Measurements from ENCODE around the gene NAA25. TPM values are rescaled to one million over a fixed set of nuclear protein-coding genes. Genes with fewer than 3 reads are reported as not detected.

The NAA25 gene
- total and polyA plus RNA-seq, 2 of the 4 experiments (the other 2 are of a cell fraction), result 10.3 to 25.5 TPM

DNA sequence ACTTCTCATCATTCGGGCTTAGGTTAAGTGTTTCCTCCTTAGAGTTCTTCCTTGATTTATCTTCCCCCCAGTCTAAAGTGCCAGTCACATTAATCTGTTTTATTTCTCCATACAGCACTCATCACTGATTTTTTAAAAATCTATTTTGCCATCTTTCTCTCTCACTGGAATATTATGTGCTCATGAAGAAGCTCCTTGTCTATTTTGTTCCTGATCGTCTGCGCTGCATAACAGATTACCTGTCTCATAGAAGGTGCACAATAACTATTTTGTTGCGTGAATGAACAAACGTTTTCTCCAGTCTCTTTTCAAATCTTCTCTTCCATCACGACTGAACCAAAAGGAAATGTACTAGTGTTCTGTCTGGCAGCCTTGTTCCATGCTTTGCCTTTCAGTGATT, 92.6 kb downstream of the NAA25 start:
- Histone ChIP-seq H2BK20ac (ENCODE audit: low read depth, low read length) (no peak overlapping the region), H3K9me3 (ENCODE audit: control insufficient read depth, insufficient read depth, low read length) (no peaks in the 10 kb centered on the region), H2BK120ac (ENCODE audit: low read depth, low read length) (no peak overlapping the region), H3K23ac (ENCODE audit: low read depth, low read length) (no peak overlapping the region), H3K79me1 (ENCODE audit: low read depth in 1 of 2, low read length in 2 of 2) (peaks cover 43 to 80% of the 10 kb centered on the region in 2 experiments), H4K8ac (ENCODE audit: low read depth in 2 of 2, low read length in 2 of 2) (no peak overlapping the region), H2BK5ac (ENCODE audit: low read depth, low read length, poor library complexity, severe bottlenecking) (no peak overlapping the region), H4K5ac (ENCODE audit: low read depth, low read length) (no peak overlapping the region), H4K91ac (ENCODE audit: insufficient read depth, low read depth, low read length) (no peak overlapping the region), H3K18ac (ENCODE audit: low read depth, low read length) (no peak overlapping the region), H2AFZ (replicated peaks; ENCODE audit: low read length, poor library complexity) (no peak overlapping the region), H3K27me3 (ENCODE audit: control insufficient read depth, insufficient read depth, low read length) (no peaks in the 10 kb centered on the region), H3K36me3 (ENCODE audit: control insufficient read depth, insufficient read depth, low read length) (peaks cover 10% of the 10 kb centered on the region), H3K4ac (ENCODE audit: low read depth, low read length) (no peak overlapping the region), H3K9me1 (ENCODE audit: insufficient read depth, low read length) (peaks cover 31% of the 10 kb centered on the region), H2AK5ac (ENCODE audit: low read depth, low read length) (no peak overlapping the region), H4K20me1 (ENCODE audit: insufficient read depth, low read length) (peaks cover 40% of the 10 kb centered on the region; the same call in 1 of the 2 replicates), H2AK9ac (replicated peaks; ENCODE audit: low read depth, low read length, poor library complexity) (no peak overlapping the region), H3K14ac (replicated peaks; ENCODE audit: low read depth, low read length) (no peak overlapping the region), H3K27ac (ENCODE audit: insufficient read depth, low read length) (no peak overlapping the region), H3K9ac (ENCODE audit: low read depth, low read length) (no peak overlapping the region), H3K56ac (ENCODE audit: extremely low read depth, insufficient read depth, low read length) (no peak overlapping the region), H2BK15ac (ENCODE audit: low read depth, low read length) (no peak overlapping the region), H3K4me3 (ENCODE audit: insufficient read depth, low read depth, low read length) (no peak overlapping the region), H3K4me1 (ENCODE audit: control insufficient read depth, insufficient read depth, low read length) (peaks cover 10% of the 10 kb centered on the region), H3K4me2 (ENCODE audit: low read depth, low read length) (no peak overlapping the region)
- DNase-seq (no peak), ATAC-seq (ENCODE audit: low read depth) (no peak)
- intact Hi-C loops (cut with micrococcal nuclease) (no loop called here), dilution Hi-C loops (cut with HindIII; ENCODE audit: low sequenced_read_pairs, unreplicated experiment) (no loop called here), in situ Hi-C loops (cut with MboI; ENCODE audit: low sequenced_read_pairs) (no loop called here)
- no TSS peak for BruUV-seq (replicated peaks)
- CTCF ChIA-PET, result no interaction called here
- POLR2A ChIA-PET (ENCODE audit: unreplicated experiment), result interaction anchor here (0.5 kb wide), 1 partner anchor 406 kb away, joined by 3 read pairs; no protein-coding TSS in a partner anchor
- no peak for TF ChIP-seq BHLHE40 (IDR thresholded peaks at IDR 0.05; ENCODE audit: low read depth, low read length)
- no peak for TF ChIP-seq FOS (IDR thresholded peaks at IDR 0.05; ENCODE audit: low read depth, low read length)
- TF ChIP-seq RAD21 (IDR thresholded peaks at IDR 0.05; ENCODE audit: low read length), result no peak
- 80% methylated on average over 1 of the region's 6 CpGs; no CpG with 5 or more reads in 1 of the 2 experiments for WGBS, 2 experiments (ENCODE audit: extremely low coverage in 2 of 2, insufficient read length in 1 of 2)

Data from IMR-90 (cell line).